SK-N-SH (cell line): Measurements from ENCODE around the gene DIS3. TPM values are rescaled to one million over a fixed set of nuclear protein-coding genes. Genes with fewer than 3 reads are reported as not detected.

Experiments
- CTCF ChIA-PET: fragments of 300-600, 350-600 bp; formaldehyde crosslinking; extraction: SDS; loops from one replicate; lab custom pipeline; 2021; lab: Yijun Ruan, JAX
- POLR2A ChIA-PET: fragments of 350-600 bp; sonication (Branson Sonifier 250); formaldehyde crosslinking; extraction: SDS; loops from one replicate; lab custom pipeline; 2020; ENCODE audit warnings: antibody characterized with exemption, inconsistent platforms; lab: Yijun Ruan, JAX
- DNase-seq: peaks from one replicate; pipeline ENCODE4 v3.0.0; 2012
- H2AFZ ChIP-seq: fragments of 200-600 bp; sonication (generic); 2 replicates; pipeline ENCODE4 v1.8.1; 2016; ENCODE audit warnings: antibody characterized with exemption, mild to moderate bottlenecking, low read depth
- H3F3A ChIP-seq: fragments of 200-600 bp; sonication (generic); replicated peaks from 2 replicates; pipeline ENCODE3; 2016; ENCODE audit warnings: antibody characterized with exemption, mild to moderate bottlenecking; ENCODE audit not compliant: insufficient read depth
- H3K27ac ChIP-seq, 2 experiments: fragments of 200-500 bp in 1 of 2; fragments of 200-600 bp in 1 of 2; sonication (Bioruptor generic) in 1 of 2; sonication (generic), shearing (Covaris generic) in 1 of 2; 2 replicates each; pipeline versions ENCODE4 v1.5.1 to v1.6.1; 2014 to 2016; ENCODE audit warnings: low read depth in 2 of 2, inconsistent platforms in 1 of 2, low read length in 1 of 2, mild to moderate bottlenecking in 1 of 2, mixed read lengths in 1 of 2
- H3K27me3 ChIP-seq: fragments of 200-600 bp; sonication (generic), shearing (Covaris generic); 2 replicates; pipeline ENCODE4 v1.6.1; 2016; ENCODE audit warnings: mixed run types; ENCODE audit not compliant: insufficient read depth
- H3K36me3 ChIP-seq, 2 experiments: fragments of 200-500 bp in 1 of 2; fragments of 200-600 bp in 1 of 2; sonication (Bioruptor generic) in 1 of 2; sonication (generic) in 1 of 2; replicated peaks in 1 of 2; 2 replicates each; pipeline versions ENCODE3 to v1.5.1; 2014 to 2016; ENCODE audit warnings: low read length in 1 of 2, mild to moderate bottlenecking in 1 of 2; ENCODE audit not compliant: insufficient read depth in 2 of 2, control insufficient read depth in 1 of 2
- H3K4me1 ChIP-seq, 2 experiments: fragments of 200-500 bp in 1 of 2; fragments of 200-600 bp in 1 of 2; sonication (Bioruptor generic) in 1 of 2; sonication (generic), shearing (Covaris generic) in 1 of 2; 2 replicates each; pipeline versions ENCODE4 v1.5.1 to v1.6.1; 2014 to 2016; ENCODE audit warnings: low read depth in 1 of 2, low read length in 1 of 2, mixed run types in 1 of 2; ENCODE audit not compliant: insufficient read depth in 2 of 2, control insufficient read depth in 1 of 2
- H3K4me2 ChIP-seq: fragments of 200-600 bp; sonication (generic), shearing (Covaris generic); 2 replicates; pipeline ENCODE4 v1.6.1; 2017; ENCODE audit warnings: mixed run types
- H3K4me3 ChIP-seq, 2 experiments: fragments of 200-500 bp in 1 of 2; fragments of 200-600 bp in 1 of 2; sonication (Bioruptor generic) in 1 of 2; sonication (generic), shearing (Covaris generic) in 1 of 2; 2 replicates each; pipeline versions ENCODE4 v1.5.1 to v1.8.1; 2014 to 2016; ENCODE audit warnings: low read depth in 2 of 2, inconsistent platforms in 1 of 2, low read length in 1 of 2, mild to moderate bottlenecking in 1 of 2, mixed read lengths in 1 of 2, moderate library complexity in 1 of 2
- H3K79me2 ChIP-seq: fragments of 200-600 bp; sonication (generic); 2 replicates; pipeline ENCODE4 v1.8.1; 2017; ENCODE audit warnings: mild to moderate bottlenecking; ENCODE audit not compliant: insufficient read depth
- H3K9ac ChIP-seq: fragments of 200-600 bp; sonication (generic); 2 replicates; pipeline ENCODE4 v1.6.1; 2017; ENCODE audit warnings: mixed run types
- H3K9me2 ChIP-seq: fragments of 200-600 bp; sonication (generic); 2 replicates; pipeline ENCODE4 v1.6.1; 2017; ENCODE audit warnings: mixed run types
- H3K9me3 ChIP-seq: fragments of 200-600 bp; sonication (generic); 2 replicates; pipeline ENCODE4 v1.6.1; 2017; ENCODE audit warnings: mixed run types, mild to moderate bottlenecking, moderate library complexity
- H4K20me1 ChIP-seq: fragments of 200-600 bp; sonication (generic); 2 replicates; pipeline ENCODE4 v1.6.1; 2017; ENCODE audit warnings: mild to moderate bottlenecking, mixed run types; ENCODE audit not compliant: insufficient read depth
- ELF1 ChIP-seq: IDR thresholded peaks from 2 replicates; pipeline ENCODE4 v1.4.0; 2012
- EP300 ChIP-seq, 2 experiments: IDR thresholded peaks; 2 replicates each; pipeline versions ENCODE4 v1.4.0 to v1.6.1; 2012; ENCODE audit warnings: borderline replicate concordance in 1 of 2, low read depth in 1 of 2, low read length in 1 of 2
- EZH2phosphoT487 ChIP-seq: fragments of 200-600 bp; sonication (generic); IDR thresholded peaks from 2 replicates; pipeline ENCODE4 v1.6.1; 2017; ENCODE audit warnings: low read depth, mixed run types, mild to moderate bottlenecking, antibody characterized with exemption, moderate library complexity, borderline replicate concordance
- FOSL2 ChIP-seq: IDR thresholded peaks from 2 replicates; pipeline ENCODE4 v1.4.0; 2012; ENCODE audit warnings: low read depth, mild to moderate bottlenecking, moderate library complexity, borderline replicate concordance
- FOXM1 ChIP-seq: IDR thresholded peaks from 2 replicates; pipeline ENCODE4 v1.4.0; 2012; ENCODE audit warnings: low read depth, mild to moderate bottlenecking
- GABPA ChIP-seq: IDR thresholded peaks from 2 replicates; pipeline ENCODE4 v1.4.0; 2012; ENCODE audit warnings: low read depth, mild to moderate bottlenecking
- IRF3 ChIP-seq: fragments of 150-350 bp; IDR thresholded peaks from 2 replicates; pipeline ENCODE4 v1.6.1; 2016; ENCODE audit warnings: mild to moderate bottlenecking, low read depth, low read length
- JUND ChIP-seq: IDR thresholded peaks from 2 replicates; pipeline ENCODE4 v1.4.0; 2012
- MXI1 ChIP-seq: IDR thresholded peaks from 2 replicates; pipeline ENCODE4 v1.6.1; 2012; ENCODE audit warnings: mild to moderate bottlenecking, low read depth, low read length, improper control_type of control experiment
- NRF1 ChIP-seq: IDR thresholded peaks from 2 replicates; pipeline ENCODE4 v1.6.1; 2012; ENCODE audit warnings: low read depth, mild to moderate bottlenecking, low read length
- PBX3 ChIP-seq: IDR thresholded peaks from 2 replicates; pipeline ENCODE4; 2012
- RAD21 ChIP-seq: IDR thresholded peaks from 2 replicates; pipeline ENCODE4 v1.6.1; 2012; ENCODE audit warnings: mild to moderate bottlenecking, low read length
- RCOR1 ChIP-seq: fragments of 150-350 bp; IDR thresholded peaks from 2 replicates; pipeline ENCODE4 v1.6.1; 2017; ENCODE audit warnings: antibody characterized with exemption, low read length
- REST ChIP-seq: IDR thresholded peaks from 2 replicates; pipeline ENCODE4 v1.6.1; 2012; ENCODE audit warnings: mild to moderate bottlenecking, low read depth, low read length, moderate library complexity
- RFX5 ChIP-seq: IDR thresholded peaks from 2 replicates; pipeline ENCODE4 v1.6.1; 2012; ENCODE audit warnings: mild to moderate bottlenecking, improper control_type of control experiment, low read length
- SMC3 ChIP-seq: IDR thresholded peaks from 2 replicates; pipeline ENCODE4 v1.6.1; 2012; ENCODE audit warnings: low read depth, low read length, improper control_type of control experiment
- TAF1 ChIP-seq: IDR thresholded peaks from 2 replicates; pipeline ENCODE4 v1.6.1; 2012; ENCODE audit warnings: low read depth, mild to moderate bottlenecking, low read length, moderate library complexity, borderline replicate concordance
- TCF12 ChIP-seq: IDR thresholded peaks from 2 replicates; pipeline ENCODE4 v1.4.0; 2012
- YY1 ChIP-seq: IDR thresholded peaks from 2 replicates; pipeline ENCODE4 v1.4.0; 2012; ENCODE audit warnings: low read depth, mild to moderate bottlenecking
- WGBS: methylation state at CpG from one replicate; pipeline ENCODE4 v1.1.6; 2017; ENCODE audit warnings: low lambda C conversion rate; 5-methylcytosine and 5-hydroxymethylcytosine counted together
- polyA plus RNA-seq, 3 experiments: library from polyadenylated mRNA; depleted of rRNA; stranded (reverse); fragments of >200 nt; gene quantifications; 2 replicates each; pipeline ENCODE4 v1.2.3, GENCODE V29; 2012

Gene DIS3
- polyA plus RNA-seq, 1 of the 3 experiments (the other 2 are of a cell fraction) = 15.7 TPM

- peaks cover 5 to 13% of the 10 kb centered on the region in 2 experiments; a peak in 3 of 4 replicates for H3K4me1 ChIP-seq
- TF ChIP-seq FOXM1 = no peak
- TF ChIP-seq EZH2phosphoT487 = no peak
- TF ChIP-seq, all 33 proteins: peak for 0
- Histone ChIP-seq H4K20me1 (no peaks in the 10 kb centered on the region), H3K27me3 (no peaks in the 10 kb centered on the region), H3K9me3 (no peaks in the 10 kb centered on the region), H3K36me3 (peaks cover 15 to 26% of the 10 kb centered on the region in 2 experiments), H3F3A (no peaks in the 10 kb centered on the region), H3K79me2 (peaks cover 91% of the 10 kb centered on the region), H3K4me3 (peak overlapping the region; percentile 83 to 99), H3K27ac (peak overlapping the region; percentile 21 to 68; a peak in 3 of 4 replicates), H3K4me2 (peak overlapping the region; percentile 94), H3K9me2 (no peaks in the 10 kb centered on the region), H3K9ac (peak overlapping the region; percentile 67), H2AFZ (peak overlapping the region; percentile 94)
- 6% methylated on average over 2 of the region's 3 CpGs for WGBS
- DNase-seq = no peak
- ChIA-PET CTCF (no interaction called here), POLR2A (no interaction called here)
Observed at GRCh38 chr13:72728290-72728605, 53.5 kb downstream of the DIS3 start.

- Histone ChIP-seq H3K27me3 (no peaks in the 10 kb centered on the region), H3K79me2 (peaks cover 93% of the 10 kb centered on the region), H3K36me3 (peaks cover 19 to 24% of the 10 kb centered on the region in 2 experiments), H3K9me2 (no peaks in the 10 kb centered on the region), H3K4me1 (peaks cover 5 to 13% of the 10 kb centered on the region in 2 experiments; a peak in 3 of 4 replicates), H2AFZ (peak within 1 kb of the TSS; percentile 94), H4K20me1 (peaks cover 3% of the 10 kb centered on the region; the same call in 1 of the 2 replicates), H3K4me2 (peak within 1 kb of the TSS; percentile 94), H3K9me3 (no peaks in the 10 kb centered on the region), H3F3A (no peaks in the 10 kb centered on the region), H3K27ac (peak within 1 kb of the TSS; percentile 64 to 85; a peak in 3 of 4 replicates), H3K4me3 (peak within 1 kb of the TSS; percentile 83 to 99), H3K9ac (peak within 1 kb of the TSS; percentile 72)
- DNase-seq = peak; percentile 92
- WGBS = 0% methylated on average over 33 of the region's 71 CpGs
- POLR2A ChIA-PET = no interaction called here
- CTCF ChIA-PET = no interaction called here
- peak; percentile 99 for TF ChIP-seq FOXM1
- no peak for TF ChIP-seq RAD21
- no peak for TF ChIP-seq SMC3
- TF ChIP-seq TAF1 = peak; percentile 80
- peak; percentile 67 for TF ChIP-seq IRF3
- TF ChIP-seq JUND = no peak
- no peak for TF ChIP-seq EZH2phosphoT487
- peak in 1 of 2 experiments; percentile 13; a peak in 1 of 4 replicates for TF ChIP-seq EP300 (IDR thresholded peaks at IDR 0.05; ENCODE audit: borderline replicate concordance in 1 of 2, low read depth in 1 of 2, low read length in 1 of 2)
- TF ChIP-seq RFX5 = peak; percentile 89
- TF ChIP-seq RCOR1 = 0 out of 2 replicates have a peak, but pooled peaks have one; percentile 37
- TF ChIP-seq MXI1 = peak; percentile 99
- peak; percentile 84 for TF ChIP-seq GABPA
- peak; percentile 39; the same call in 1 of the 2 replicates for TF ChIP-seq NRF1
- TF ChIP-seq FOSL2 = no peak
- peak; percentile 80 for TF ChIP-seq YY1
- TF ChIP-seq PBX3 = no peak; the same call in 1 of the 2 replicates
- TF ChIP-seq TCF12 = no peak
- no peak for TF ChIP-seq REST
- TF ChIP-seq ELF1 = peak; percentile 88
Observed at GRCh38 chr13:72727417-72728289, 54.0 kb downstream of the DIS3 start, which contains the start of the genes BORA and MZT1. TSS of gene BORA (plus strand) at chr13:72727923. CDS start at chr13:72728941, 1,018 bp downstream. TSS of gene MZT1 (minus strand) at chr13:72727629. CDS start at chr13:72727602, 27 bp downstream.
